ENCODE data around the gene PTCH2.
A peak's percentile ranks its signal among the peaks of the same experiment; 100 is the strongest.
"Not testable (repeated sequence)": the region's sequence is repeated elsewhere in the genome, so short reads cannot be mapped to it uniquely, and the experiment has no call there.

The PTCH2 gene

DNA sequence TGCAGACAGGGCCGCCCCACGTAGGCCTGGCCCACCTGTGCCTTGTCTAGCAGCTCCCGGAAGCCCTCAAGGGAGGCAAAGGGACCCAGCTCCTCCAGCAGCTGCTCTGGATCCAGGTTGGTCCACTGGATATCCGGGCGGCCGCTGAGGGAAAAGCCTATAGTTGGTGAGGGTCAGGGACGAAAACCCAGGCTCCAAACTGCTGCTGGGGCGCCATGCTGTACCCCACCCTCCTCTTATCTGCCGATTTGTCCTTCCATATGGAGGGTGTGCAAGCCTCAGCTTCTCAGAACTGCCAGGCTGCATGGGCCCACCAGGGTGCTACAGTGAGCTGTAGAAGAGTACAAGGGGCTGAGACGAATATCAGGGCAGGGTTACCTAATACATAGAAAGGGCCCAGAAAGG lies 12.2 kb downstream of the PTCH2 start:
- H3K27me3 Mint-ChIP-seq = no peaks in the 10 kb centered on the region
- DNase-seq (ENCODE audit: low spot score in 2 of 2) = no peak
- H3K27ac Mint-ChIP-seq = no peak overlapping the region
- no peak overlapping the region for H3K4me3 Mint-ChIP-seq
- H3K4me1 Mint-ChIP-seq = peaks cover 7% of the 10 kb centered on the region
- no peaks in the 10 kb centered on the region for H3K9me3 Mint-ChIP-seq
- no peak for ATAC-seq (ENCODE audit: low read depth)
- no peaks in the 10 kb centered on the region for H3K36me3 Mint-ChIP-seq

DNA sequence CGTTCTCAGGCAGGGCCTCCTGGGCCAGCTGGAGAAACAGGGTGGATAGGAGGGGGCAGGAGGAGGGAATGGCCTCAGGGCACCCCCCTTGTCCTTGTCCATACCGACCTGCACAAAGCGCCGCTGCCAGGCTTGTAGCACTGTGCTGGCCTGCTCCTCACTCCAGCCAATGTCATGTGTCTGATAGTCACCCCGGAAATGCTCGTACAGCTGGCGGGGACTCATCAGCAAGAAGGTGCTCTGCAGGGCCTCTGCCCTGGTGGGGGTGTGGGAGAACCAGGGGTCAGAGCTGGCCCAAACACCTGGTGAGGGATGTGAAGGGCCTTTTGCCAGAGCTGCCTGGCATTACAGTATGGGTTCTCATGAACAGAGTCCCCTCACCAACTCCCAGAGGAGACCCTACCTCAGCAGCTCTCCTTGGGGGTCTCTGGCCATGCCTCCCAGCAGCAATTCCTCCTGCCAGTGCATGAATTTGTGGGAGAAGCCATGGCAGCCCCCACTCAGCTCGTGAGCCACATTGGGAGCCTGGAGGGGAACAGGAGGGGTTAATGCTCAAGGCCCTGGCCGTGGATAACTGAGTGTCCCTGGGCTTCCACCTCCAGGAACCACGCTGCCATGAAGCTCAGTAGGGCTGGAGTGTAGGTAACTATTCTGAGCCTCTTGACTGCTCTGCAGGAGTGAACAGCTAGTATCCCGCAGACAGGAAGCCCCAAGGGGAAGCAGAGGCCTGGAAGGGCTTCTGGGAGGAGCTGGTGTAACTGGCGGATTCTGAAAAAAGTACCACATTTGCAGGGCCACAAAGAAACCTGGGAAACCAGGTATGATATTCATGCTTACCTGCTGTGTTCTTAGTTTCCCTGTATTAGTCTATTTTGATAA lies 13.3 kb downstream of the PTCH2 start:
- Mint-ChIP-seq H3K27ac (no peak overlapping the region), H3K36me3 (no peaks in the 10 kb centered on the region), H3K4me3 (no peak overlapping the region), H3K9me3 (no peaks in the 10 kb centered on the region), H3K27me3 (no peaks in the 10 kb centered on the region), H3K4me1 (peaks cover 2% of the 10 kb centered on the region)
- DNase-seq (ENCODE audit: low spot score in 2 of 2) (no peak), ATAC-seq (ENCODE audit: low read depth) (no peak)

DNA sequence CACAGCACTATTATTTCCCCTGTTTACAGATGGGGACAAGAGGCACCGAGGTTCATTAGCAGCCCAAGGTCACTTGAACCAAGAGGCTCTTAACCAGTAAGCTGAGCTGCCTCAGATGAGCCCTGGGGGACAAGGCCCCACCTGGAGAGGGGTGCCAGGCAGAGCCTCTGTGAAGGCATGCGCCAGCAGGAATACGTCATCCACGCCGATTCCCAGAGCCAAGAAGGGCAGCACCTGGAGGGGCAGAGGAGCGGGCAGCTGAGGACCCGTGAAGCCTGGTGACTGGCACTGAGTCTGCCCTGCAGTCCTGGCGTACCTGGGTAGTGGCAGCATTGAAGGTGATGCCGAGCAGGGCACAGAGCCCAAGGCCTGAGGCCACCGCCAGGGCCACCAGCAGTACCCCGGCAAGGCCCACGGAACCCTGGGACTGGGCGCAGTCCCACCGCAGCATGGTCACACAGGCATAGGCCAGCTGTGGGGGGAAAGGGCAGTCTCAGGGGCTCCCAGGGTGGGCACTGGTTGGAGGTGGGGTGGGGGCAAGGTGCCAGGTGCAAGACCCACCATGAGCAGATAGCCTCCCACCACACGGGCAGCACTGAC lies 14.1 kb downstream of the PTCH2 start:
- DNase-seq (ENCODE audit: low spot score in 2 of 2) = no peak
- no peaks in the 10 kb centered on the region for H3K27me3 Mint-ChIP-seq
- no peaks in the 10 kb centered on the region for H3K36me3 Mint-ChIP-seq
- no peak for ATAC-seq (ENCODE audit: low read depth)
- H3K9me3 Mint-ChIP-seq = no peaks in the 10 kb centered on the region
- H3K4me3 Mint-ChIP-seq = no peak overlapping the region
- H3K27ac Mint-ChIP-seq = no peak overlapping the region
- H3K4me1 Mint-ChIP-seq = peaks cover 2% of the 10 kb centered on the region

DNA sequence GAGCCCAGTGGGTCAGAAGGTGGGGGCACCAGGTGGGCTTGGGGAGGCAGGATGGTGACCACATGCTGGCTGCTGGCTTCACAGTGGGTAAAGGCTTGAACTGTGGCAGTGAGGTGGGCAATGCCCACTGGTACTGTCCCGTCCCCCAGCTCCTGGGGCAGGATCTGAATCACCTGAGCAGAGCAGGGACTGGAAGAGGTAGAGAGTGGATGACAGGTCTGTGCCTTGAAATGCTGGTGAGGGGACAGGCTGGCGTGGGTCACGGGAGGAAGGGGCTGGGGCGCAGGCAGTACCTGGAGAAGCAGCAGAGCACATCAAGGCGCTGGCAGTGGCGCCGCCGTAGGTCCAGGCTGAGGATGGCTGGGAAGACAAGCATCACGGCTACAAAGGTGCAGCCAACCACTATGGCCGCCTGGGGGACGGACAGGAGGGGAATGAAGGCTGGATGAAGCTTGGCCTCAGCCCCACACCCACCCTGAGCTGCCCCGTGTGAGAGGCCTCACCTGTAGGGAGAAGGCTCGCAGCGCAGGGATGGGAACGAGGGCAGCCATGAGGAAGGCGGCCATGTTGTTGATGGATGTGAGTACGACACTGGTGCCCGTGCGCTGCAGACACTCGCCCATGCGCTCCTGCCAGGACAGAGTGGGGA lies 14.9 kb downstream of the PTCH2 start:
- H3K27me3 Mint-ChIP-seq = no peaks in the 10 kb centered on the region
- H3K4me3 Mint-ChIP-seq = no peak overlapping the region
- ATAC-seq (ENCODE audit: low read depth) = no peak
- no peaks in the 10 kb centered on the region for H3K9me3 Mint-ChIP-seq
- no peak overlapping the region for H3K27ac Mint-ChIP-seq
- H3K4me1 Mint-ChIP-seq = no peaks in the 10 kb centered on the region
- DNase-seq (ENCODE audit: low spot score in 2 of 2) = no peak
- no peaks in the 10 kb centered on the region for H3K36me3 Mint-ChIP-seq

DNA sequence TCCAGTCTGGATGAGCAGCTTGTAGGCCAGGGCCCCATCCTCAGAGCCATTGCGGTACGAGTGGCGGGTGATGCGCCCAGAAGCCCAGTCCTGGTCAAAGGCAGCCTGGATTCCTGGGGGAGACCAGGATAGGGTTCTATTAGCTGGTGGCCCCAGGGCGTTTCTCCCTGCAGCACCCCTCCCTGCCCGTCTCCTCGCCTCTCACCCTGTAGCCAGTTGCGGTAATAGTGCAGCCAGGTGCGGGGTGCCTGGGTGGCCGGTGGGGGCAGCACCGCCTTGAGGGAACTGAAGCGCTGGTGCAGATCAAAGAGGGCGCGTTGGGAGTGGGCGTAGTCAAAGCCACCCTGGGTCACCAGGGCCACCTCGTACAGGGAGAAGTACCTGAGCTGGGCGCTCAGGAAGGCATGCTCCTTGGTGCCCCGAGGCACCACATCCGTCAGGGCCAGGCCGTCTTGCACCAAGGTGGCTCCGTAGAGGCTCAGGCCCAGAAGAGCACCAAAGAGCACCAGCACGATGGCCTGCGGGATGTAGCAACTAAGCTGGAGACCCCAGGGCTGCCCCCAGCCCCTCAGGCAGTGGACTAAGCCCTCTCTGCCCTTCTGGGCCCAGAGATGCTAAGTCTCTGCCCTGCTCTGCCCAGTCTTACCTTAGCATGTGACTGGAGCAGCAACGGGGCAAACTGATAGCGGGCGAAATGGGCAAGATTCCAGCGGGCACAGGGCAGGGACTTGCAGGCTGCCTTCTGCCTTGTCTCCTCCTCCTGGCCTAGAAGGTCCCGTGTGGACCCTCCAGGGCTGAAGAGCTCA lies 15.7 kb downstream of the PTCH2 start:
- Mint-ChIP-seq H3K36me3 (no peaks in the 10 kb centered on the region), H3K27ac (no peak overlapping the region), H3K4me3 (no peak overlapping the region), H3K27me3 (no peaks in the 10 kb centered on the region), H3K9me3 (no peaks in the 10 kb centered on the region), H3K4me1 (no peaks in the 10 kb centered on the region)
- DNase-seq (ENCODE audit: low spot score in 2 of 2) = no peak
- ATAC-seq (ENCODE audit: low read depth) = peak; percentile 78

DNA sequence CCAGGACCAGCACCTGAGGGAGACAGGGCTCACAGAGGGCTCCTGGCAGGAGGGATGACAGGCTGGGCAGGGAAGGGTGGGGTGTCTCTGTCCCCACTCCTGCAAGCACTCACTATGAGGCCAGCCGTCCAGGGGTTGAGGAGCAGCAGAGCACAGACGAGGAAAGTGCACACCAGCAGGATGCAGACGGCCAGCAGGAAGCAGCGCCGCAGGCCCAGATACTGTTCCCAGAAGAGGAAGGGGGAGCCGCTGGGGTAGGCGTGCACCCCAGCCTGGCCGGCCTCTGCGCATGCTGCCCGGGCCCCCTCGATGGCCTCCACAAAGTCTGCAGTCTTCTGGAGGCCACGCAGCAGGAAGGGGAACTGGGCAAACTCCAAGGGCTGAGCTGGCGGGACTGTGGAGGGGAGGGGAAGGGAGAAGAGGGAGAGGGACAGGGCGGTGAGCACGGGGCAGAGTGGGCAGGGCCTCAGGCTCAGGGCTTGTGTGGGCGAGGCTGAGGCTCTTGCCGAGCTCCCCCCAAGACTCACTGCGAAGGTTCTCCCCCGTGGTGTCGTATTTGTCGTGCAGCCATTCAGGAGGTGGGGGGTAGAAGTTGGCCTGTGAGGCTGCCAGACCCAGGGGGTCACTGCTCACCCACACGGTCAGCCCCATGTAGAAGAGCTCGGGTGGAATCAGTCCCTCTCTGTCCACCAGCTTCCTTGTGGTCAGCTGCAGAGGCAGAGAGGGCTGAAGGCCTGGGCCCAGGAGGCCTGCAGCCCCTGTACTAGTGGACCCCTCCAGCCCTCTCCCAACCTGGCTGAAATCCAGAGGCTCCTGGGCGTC lies 16.5 kb downstream of the PTCH2 start:
- H3K4me3 Mint-ChIP-seq = no peak overlapping the region
- ATAC-seq (ENCODE audit: low read depth) (no peak), DNase-seq (ENCODE audit: low spot score in 2 of 2) (no peak)
- no peaks in the 10 kb centered on the region for H3K9me3 Mint-ChIP-seq
- no peak overlapping the region for H3K27ac Mint-ChIP-seq
- no peaks in the 10 kb centered on the region for H3K27me3 Mint-ChIP-seq
- H3K4me1 Mint-ChIP-seq = no peaks in the 10 kb centered on the region
- H3K36me3 Mint-ChIP-seq = no peaks in the 10 kb centered on the region

DNA sequence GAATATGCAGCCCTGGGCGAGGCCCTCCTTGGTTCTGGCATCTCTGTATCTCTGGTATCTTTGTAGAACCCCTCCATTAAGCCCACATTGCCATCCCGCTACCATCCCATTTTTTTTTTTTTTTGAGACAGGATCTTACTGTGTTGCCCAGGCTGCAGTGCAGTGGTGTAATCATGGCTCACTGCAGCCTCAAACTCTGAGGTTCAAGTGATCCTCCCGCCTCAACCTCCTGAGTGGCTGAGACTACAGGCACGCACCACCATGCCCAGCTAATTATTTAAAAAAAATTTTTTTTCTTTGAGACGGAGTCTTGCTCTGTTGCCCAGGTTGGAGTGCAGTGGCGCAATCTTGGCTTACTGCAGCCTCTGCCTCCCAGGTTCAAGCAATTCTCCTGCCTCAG lies 18.7 kb downstream of the PTCH2 start:
- H3K27ac Mint-ChIP-seq; H3K4me1 Mint-ChIP-seq; H3K9me3 Mint-ChIP-seq; H3K4me3 Mint-ChIP-seq; H3K27me3 Mint-ChIP-seq; DNase-seq (ENCODE audit: low spot score in 2 of 2); ATAC-seq (ENCODE audit: low read depth); H3K36me3 Mint-ChIP-seq: not testable (repeated sequence)

DNA sequence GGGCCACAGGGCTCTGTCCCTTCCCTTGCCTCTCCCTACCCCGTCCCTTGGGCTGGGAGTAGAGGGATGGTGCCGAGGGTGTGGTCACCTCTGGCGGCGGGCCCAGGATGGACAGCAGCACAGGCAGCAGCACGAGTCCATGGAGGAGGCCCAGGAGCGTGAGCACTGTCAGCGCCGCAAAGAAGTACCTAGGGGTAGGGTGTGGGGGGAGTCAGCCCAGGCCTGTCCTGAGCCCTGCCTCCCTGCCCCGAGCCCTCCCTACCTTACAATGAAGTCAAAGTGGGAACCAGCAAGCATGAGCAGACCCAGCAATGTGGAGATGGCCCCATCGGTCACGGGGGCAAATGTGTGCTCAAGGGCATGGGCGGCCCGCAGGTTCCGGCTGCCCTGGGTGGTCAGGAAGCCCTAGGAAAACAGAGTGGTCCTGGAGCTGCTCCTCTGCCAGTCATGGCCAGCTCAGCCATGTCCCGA lies 20.0 kb downstream of the PTCH2 start:
- Mint-ChIP-seq H3K4me1 (peaks cover 12% of the 10 kb centered on the region), H3K27ac (no peak overlapping the region), H3K4me3 (no peak overlapping the region), H3K9me3 (no peaks in the 10 kb centered on the region), H3K36me3 (no peaks in the 10 kb centered on the region), H3K27me3 (no peaks in the 10 kb centered on the region)
- DNase-seq (ENCODE audit: low spot score in 2 of 2) (no peak), ATAC-seq (ENCODE audit: low read depth) (no peak)

DNA sequence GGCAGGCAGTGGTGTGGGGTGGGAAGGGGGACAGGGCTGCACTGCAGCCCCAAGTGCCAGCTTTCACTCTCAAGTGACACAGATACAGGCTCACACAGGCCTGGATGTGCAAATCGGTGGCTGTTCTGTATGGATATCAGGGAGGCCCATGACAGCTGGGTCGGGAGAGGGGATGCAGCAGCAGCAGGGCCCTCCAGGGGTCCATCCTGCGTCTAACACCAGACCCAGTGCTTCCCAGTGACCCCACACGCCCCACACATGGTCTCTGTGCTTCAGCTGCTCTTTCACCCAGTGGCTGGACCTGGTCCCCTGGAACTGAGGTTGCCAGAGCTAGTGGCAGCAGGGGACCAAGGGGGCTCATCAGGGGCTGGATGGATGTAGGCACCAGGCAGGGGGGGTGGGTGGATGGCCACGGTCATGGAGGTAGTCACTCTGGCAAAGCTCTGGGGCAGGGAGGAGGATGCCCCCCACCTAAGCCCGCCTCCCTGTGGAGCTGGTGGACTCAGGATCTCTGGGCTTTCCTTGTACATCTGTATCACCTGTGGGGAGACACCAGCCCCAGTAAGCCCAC lies 20.8 kb downstream of the PTCH2 start:
- H3K4me1 Mint-ChIP-seq = peaks cover 13% of the 10 kb centered on the region
- ATAC-seq (ENCODE audit: low read depth) (no peak), DNase-seq (ENCODE audit: low spot score in 2 of 2) (no peak)
- H3K36me3 Mint-ChIP-seq = no peaks in the 10 kb centered on the region
- no peak overlapping the region for H3K27ac Mint-ChIP-seq
- H3K27me3 Mint-ChIP-seq = no peaks in the 10 kb centered on the region
- H3K4me3 Mint-ChIP-seq = no peak overlapping the region
- no peaks in the 10 kb centered on the region for H3K9me3 Mint-ChIP-seq

DNA sequence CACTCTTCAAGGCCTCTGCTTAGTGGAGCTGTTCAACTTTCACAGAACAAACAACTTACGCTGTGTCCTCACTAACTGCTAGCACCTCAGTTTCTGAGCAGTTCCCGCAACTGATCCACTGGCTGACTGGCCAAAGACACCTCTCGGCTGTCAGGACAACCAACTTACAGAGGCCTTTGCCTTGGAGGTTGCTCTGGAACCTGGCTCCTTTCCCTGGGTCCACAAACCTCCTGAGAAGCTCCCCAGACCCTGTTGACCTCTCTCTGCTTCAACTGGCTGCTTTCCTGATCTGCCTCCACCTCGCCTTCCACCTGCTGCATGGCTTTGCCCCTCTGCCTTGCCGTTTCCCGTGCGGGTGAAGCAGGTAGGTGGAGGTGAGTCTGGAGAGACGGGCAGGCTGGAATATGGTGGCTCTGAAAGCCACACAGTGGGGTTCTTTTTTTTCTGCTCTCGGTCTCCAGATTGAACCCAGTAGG lies 21.8 kb downstream of the PTCH2 start:
- no peak for ATAC-seq (ENCODE audit: low read depth)
- no peaks in the 10 kb centered on the region for H3K27me3 Mint-ChIP-seq
- peaks cover 13% of the 10 kb centered on the region for H3K4me1 Mint-ChIP-seq
- H3K9me3 Mint-ChIP-seq = no peaks in the 10 kb centered on the region
- DNase-seq (ENCODE audit: low spot score in 2 of 2) = no peak
- H3K4me3 Mint-ChIP-seq = peak overlapping the region; percentile 8
- no peaks in the 10 kb centered on the region for H3K36me3 Mint-ChIP-seq
- peak overlapping the region; percentile 100 for H3K27ac Mint-ChIP-seq

DNA sequence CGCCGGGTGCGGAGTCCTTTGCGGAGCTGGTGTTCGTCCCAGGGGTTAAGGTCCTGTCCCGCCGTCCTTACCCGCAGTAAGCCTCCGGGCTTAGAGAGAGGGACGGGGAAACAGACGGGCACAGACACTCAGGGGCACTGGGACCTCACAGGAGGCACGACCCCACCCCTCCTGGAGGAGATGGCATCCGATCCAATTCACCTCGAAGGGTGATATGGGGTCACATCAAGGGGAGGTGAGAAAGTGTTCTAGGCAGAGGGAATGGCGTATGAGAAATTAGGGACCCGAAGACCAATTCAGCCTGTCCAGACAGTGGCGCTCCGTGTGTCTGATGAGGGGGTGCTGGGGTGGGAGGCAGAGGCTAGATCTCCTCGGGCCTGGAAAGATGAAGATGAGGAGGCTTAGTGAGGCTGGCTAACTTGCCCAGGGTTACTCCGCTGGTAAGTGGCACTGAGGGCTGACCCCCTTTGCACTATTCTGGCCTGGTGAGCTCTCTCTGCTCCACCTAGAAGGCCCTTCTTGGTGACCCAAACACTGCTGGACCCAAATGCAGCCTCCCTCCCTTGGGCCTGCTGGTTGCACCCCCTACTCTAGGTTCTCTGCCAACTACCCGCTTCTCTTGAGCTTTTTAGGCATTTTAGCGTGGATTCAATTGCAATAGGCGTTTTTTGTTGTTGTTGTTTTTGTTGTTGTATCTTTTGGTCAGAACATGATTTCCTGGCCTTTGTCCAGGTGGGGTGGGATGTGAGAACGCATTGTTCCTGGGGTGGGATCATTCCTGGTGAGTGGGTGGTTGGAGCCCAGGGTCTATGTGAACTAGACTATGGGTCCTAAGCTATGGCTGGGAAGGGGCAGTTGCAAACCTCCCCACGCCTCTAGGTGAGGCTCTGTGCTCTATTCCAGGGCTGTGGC lies 22.5 kb downstream of the PTCH2 start:
- Mint-ChIP-seq H3K9me3 (no peaks in the 10 kb centered on the region), H3K4me1 (peaks cover 13% of the 10 kb centered on the region), H3K27ac (peak overlapping the region; percentile 100), H3K27me3 (no peaks in the 10 kb centered on the region), H3K36me3 (no peaks in the 10 kb centered on the region), H3K4me3 (peak overlapping the region; percentile 88)
- DNase-seq (ENCODE audit: low spot score in 2 of 2) = no peak
- no peak for ATAC-seq (ENCODE audit: low read depth)
